Stimulated activated CD4-positive, alpha-beta T cell treated with anti-CD3 and anti-CD28 coated beads, Interleukin-15, amount 100 ng/mL, for 48 hours (primary cell): Measurements from ENCODE around the gene ABCC1.
"Not testable (repeated sequence)": the region's sequence is repeated elsewhere in the genome, so short reads cannot be mapped to it uniquely, and the experiment has no call there.

Experiments used
- DNase-seq, 2 donors: peaks; one replicate each; pipeline ENCODE4 v3.0.0-alpha.2; 2020; ENCODE audit warnings: low read depth in 2 of 2

ABCC1 gene

DNA sequence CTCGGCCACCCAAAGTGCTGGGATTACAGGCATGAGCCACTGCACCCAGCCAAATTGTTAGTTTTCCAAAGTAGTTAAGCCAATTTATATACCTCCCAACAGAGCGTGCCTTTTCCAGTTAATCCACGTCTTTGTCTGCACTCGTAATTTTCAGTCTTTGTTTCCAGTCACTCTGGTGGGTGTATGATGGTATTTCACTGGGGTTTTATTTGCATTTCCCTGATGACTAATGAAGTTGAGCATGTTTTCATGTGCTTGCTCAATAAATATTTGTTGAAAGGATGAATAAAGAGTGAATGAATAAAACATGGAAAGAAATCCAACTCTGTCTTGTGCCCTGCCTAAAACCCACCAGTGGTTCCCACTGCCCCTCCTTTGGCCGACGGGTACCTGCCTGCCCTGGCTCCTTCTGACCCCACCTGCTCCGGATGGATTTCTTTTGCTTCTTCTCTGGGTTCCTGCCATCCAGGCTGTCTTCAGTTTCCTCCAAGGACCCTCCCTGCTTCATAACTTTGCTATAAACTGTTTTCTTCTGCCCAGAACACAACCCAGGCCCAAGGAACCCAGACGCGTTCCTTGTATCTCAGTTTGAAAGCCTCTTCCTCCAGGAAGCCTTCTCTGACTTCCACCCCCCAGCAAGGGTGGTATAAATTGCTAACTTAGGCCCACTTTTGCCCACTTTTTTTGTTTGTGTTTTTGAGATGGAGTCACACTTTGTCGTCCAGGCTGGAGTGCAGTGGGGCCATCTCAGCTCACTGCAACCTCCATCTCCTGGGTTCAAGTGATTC is 3.0 kb upstream of the ABCC1 start:
- no peak for DNase-seq

DNA sequence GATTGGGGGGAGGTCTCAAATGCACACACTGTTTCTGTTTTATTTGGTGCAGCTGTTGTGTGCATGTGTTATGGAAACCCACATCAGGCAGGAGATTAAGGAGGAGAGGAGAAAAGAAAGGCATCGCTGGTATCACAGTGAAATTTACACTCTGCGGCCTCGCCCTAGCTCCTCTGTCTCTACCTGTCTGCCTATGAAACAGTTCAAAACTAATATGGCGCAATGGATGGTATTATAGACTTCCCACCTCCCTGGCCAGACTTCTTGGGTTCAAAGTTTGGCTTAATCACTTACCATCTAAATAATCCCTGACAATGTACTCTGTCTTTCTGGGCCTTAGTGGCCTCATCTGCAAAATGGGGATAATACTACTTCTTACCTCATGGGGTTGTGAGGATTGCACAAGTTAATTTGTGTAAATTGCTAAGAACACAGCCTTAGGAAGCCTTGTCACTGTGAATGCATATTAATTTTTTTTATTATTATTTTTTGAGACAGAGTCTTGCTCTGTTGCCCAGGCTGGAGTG is 1.4 kb upstream of the ABCC1 start:
- no peak for DNase-seq

DNA sequence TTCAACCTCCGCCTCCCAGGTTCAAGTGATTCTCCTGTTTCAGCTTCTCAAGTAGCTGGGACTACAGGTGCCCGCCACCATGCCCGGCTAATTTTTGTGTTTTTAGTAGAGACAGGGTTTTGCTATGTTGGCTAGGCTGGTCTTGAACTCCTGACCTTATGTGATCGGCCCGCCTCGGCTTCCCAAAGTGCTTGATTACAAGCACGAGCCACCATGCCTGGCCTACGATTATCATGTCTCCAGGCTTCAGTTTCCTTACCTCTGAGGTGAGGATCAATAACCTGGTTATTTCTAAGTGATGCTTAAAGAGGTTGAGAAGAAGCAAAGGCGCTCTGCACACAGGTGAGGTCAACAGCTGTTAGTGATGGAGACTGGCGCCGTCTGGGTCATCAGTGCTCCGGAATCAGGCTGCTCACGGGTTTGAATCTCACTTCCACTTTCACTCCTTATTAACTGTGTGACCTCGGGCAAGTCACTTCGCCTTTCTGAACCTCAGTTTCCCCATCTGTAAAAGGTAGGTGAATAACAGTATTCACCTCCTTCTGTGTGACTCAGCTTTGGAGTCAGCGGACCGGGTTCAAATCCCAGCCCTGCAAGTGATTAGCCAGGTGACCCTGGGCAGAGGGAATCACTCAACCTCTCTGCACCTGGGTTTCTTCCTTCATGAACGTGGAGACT is 745 bp upstream of the ABCC1 start:
- no peak for DNase-seq

DNA sequence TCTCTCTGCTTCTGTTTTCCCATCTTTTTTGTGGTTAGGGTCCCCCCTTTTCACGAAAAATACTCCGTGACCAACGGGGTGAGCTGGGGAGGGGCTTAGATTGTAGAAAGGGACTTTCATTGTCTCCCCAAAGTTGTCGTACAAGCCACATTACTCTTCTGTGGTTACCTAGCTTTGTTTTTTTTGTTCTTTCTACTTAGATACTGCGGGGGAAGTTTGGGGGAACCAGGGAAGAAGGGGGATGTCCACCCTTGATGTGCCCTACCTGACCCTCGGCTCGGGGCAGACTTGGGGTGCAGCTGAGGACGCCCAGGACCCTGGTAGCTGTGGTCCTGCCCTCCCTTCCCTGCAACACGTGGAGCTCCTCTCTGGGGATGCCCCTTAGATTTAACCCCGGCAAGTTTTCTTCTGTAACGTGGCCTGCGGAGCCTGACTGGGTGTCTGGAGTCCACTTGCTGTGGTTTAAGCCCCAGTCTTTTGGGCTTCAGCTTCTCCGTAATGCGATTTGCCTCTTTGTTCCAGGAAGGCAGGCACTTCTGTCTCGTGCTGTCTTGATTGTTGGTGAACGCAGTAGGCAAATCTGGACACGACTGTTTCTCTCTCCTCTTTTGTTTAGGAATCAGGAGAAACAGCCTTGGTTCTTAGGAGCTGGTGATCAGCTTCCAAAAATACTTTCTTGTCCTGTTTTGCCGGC is 892 bp downstream of the ABCC1 start:
- DNase-seq: peak in 1 of 2 donors; percentile 23

DNA sequence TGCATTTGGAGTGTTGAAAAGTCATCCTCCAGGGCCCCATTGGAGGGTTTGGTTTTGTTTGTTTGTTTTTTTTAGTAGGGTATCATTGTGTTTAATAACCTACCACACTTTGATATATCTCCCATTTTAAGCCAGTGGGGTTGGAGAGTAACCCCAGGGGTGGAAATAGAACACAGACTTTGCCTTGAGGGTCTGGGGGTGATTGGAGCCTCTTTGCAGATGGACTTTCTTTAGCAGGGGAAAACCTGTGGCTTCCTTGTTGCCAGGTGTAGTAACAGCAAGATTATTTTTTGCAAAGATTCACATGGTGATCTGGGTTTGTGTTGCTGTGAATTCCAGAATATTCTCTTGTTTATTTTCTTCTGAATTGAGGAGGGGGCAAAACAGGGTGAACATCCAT is 1.5 kb downstream of the ABCC1 start:
- no peak for DNase-seq

DNA sequence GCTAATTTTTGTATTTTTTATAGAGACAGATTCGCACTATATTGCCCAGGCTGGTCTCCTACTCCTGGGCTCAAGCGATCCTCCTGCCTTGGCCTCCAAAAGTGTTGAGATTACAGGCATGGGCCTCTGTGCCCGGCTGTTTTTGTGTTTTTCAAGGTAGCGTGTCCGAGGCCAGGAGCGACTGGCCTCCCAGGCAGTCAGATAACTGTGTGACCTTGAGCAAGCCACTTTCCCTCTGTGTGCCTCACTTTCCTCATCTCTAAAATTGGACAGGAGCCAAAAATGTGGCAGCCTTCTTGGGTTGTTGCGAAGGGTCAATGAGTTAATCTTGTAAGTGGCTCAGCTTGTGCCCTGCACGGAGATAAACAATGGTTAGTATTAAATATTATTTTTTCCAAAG is 2.4 kb downstream of the ABCC1 start:
- no peak for DNase-seq

DNA sequence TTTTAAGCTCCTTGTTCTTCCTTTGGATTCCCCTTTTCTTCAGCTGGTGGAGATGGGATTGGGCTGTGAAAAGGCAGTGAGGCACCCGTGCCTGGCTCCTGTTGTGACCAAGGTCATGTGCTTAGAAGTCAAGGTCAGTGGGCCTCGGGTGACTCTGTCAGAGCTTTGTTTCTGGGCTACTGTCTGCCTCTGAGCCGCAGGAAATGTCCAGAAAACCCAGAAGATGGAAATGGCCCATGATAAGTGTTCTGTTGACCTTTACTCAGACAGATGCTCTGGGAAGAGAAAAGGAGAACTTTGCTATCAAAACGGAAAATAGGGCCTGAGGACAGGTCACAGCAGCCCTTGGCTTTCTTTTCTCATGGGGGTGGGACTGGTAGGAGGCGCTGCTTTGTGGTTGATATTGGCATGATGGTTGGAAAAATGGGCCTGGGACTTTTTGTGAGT is 2.9 kb downstream of the ABCC1 start:
- no peak for DNase-seq

DNA sequence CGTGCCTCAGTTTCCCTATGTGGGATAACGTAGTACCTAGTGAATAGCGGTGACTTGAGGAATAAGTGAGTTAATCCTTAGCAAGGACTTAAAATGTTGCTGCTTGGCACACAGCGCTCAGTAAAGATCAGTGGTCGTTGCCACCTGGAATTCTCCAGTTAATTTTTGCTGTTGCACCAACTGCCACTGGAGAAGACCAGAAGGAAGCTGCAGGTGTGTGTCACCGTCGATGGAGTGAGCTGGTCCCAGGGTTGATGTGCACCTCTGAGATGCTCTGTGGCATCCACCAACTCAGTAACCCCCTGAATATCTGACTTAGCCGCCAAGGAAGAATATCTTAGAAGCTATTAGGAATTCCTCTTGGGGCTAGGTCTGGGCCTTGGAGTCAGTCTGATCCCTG is 4.1 kb downstream of the ABCC1 start:
- DNase-seq: no peak

DNA sequence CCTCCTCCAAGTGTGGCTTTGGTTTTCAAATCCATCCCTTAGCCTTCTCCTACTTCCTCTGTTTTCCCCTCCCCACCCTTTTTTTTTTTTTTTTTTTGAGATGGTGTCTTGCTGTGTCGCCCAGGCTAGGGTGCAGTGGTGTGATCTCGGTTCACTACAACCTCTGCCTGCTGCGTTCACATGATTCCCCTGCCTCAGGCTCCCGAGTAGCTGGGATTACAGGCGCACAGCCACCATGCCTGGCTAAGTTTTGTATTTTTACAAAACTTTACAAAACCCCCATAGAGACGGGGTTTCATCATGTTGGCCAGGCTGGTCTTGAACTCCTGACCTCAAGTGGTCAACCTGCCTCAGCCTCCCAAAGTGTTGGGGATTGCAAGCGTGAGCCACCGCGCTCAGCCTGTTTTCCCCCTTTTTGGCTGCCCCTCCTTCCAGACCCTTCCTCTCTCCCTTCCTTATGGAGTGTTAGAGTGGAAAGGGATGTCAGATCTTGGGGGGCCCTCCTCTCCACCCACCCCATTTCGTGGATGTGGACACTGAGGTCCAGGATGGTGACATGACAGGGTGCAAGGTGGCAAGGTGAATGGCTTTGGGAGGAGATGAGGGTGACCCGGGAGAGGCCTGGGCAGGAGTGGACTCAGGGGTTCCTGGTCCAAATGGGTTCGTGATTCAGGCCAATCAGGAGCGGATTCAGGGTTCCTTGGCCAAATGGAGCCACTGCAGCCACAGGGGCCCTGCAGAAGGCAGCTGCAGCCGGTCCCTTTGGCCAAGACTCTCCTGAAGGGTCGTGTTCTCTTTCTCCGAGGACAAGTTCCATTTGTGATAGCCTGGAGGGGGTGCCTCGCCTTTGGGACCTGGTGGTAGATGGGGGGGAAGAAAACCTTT is 4.8 kb downstream of the ABCC1 start:
- no peak for DNase-seq

DNA sequence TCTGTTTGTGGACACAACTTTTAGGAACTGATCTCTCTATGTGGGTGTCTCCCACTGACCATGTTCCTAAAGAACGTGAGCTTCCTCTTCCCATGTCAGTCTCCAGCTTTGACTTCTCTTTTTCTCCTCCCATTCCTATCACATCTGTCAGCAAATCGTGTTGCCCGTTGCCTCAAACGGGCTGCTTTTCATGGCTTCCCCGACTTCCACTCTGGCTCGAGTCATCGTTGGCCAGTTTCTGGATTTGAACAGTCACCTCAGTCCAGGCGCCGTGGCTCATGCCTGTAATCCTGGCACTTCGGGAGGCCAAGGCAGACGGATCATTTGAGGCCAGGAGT is 5.4 kb downstream of the ABCC1 start:
- no peak for DNase-seq

DNA sequence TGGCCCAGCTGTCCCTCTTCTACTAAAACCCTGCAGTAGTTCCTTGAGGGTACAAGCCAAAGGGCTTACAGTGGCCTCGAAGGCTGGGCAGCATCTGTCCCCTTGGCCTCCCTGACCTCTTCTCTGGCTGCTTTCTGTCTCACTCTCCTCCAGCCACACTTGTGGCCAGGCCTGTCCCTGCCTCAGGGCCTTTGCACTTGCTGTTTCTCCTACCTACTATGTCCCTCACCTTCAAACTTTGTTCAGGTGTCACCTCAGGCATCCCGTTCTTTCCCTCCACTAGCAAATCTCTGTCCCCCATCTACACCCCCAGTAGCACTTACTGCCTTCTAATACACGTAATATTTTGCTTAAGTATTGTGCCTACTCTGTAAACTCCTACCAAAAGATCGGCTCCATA is 6.0 kb downstream of the ABCC1 start:
- no peak for DNase-seq

DNA sequence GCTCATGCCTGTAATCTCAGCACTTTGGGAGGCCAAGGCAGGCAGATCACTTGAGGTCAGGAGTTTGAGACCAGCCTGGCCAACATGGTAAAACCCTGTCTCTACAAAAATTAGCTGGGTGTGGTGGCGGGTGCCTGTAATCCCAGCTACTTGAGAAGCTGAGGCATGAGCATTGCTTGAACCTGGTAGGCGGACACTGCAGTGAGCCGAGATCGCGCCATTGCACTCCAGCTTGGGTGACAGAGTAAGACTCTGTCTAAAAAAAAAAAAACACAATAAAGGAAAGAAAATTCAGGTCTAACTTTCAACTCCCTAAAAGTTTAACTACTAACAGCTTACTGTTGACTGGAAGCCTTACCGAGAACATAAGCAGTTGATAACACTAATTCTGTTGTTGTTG is 6.7 kb downstream of the ABCC1 start:
- not testable (repeated sequence) for DNase-seq

DNA sequence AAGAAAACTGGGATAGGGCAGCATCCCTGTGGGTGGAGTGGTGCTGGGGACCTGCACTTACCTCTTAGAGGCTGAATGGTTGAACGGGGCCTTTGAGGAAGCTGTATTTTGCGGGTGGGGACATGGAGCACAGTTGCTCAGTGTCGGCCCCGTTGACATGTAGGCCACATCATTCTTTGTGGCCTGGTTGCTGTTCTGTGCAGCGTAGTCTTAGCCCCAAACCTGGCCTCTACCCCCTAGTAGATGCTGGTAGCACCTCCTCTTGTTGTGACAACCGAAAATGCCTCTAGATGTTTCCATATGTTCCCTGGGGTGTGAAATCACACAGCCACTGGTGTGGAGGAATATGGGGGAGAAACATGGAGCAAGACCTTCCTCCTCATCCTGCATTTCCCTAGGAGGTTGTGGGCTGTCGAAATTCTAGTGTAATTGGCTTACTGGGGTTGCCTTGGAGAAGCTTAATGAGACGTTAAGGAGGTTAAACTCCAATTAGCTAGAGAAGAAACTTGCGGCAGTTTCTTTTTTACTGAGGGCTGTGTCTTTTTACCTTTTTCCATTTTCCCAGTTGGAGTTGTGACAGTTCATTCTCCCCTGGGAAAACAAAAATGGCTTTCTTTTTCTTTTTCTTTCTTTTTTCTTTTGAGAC is 9.4 kb downstream of the ABCC1 start:
- DNase-seq: no peak

DNA sequence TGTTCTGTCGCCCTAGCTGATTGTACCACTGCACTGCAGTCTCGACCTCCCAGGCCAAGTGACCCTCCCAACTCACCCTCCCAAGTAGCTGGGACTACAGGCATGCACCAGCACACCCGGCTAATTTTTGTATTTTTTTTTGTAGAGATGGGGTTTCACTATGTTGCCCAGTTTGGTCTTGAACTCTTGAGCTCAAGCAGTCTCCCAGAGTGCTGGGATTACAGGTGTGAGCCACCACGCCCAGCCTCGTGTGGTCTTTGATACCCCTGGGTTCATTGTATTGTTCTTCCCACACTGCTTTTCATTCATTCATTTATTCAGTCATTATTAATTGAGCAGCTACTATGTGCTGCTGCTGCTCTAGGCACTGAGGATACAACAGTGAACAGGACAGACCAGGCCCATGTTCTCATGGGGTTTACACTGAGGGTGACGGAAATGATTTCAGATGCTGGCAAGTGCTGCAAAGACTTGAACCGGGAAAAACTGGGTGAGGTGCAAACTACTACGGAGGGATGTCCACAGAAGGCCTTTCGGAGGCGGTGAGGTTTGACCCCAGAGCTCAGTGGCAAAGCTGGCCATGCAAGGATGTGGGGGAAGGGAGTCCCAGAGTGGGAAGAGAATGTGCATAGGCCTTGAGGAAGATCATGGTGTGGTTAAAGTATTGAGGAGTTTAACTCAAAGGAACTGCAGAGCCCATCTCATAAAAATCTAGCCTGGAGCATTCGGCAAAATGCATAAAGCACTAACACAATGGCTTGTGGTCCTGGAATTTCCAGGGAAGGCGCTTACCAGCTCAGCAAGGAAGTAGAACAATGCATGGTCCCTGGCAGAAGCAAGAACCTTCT is 10.9 kb downstream of the ABCC1 start:
- no peak for DNase-seq

DNA sequence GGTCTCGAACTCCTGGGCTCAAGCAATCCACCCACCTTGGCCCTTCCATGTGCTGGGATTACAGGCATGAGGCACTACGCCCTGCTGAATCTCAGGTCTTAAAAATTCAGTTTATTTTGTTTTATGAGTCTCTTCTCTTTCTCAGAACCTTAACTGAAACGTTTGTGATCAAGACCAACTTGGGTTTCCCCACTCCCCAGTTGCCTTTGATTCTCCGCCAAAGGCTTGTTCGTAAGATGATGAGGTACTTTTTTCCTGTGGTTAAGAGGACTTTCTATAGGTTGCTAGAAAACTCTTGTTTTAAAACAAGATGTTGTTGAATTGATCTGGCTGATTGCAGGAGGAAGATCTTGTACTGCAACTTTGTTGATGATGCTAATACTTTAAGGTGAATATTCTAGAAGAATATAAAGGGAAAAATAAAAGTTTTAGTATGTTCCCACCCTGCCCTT is 11.7 kb downstream of the ABCC1 start:
- peak; percentile 50 to 61 for DNase-seq

DNA sequence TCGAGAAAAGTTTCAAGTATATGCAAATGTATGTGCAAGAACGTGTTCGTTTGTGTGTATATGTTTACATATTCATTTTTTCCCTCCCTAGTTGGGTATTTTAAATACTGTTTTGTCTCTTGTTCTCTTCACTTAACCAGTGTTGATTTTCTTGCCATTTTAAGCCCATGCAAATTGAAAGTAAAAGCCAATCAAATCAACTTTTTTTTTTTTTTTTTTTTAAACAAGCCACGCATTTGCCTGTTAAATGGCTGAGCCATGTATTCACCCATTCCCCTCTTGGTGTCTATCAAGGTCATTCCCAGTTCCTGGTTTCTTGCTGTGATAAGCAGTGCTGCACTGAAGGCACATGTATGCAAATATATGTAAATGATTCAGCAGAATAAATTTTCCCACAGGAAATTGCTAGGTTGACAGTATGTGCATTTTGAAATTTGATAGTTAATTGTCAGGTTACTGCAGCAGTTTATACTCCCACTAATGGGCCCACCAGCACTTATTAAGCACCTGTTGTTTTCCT is 12.2 kb downstream of the ABCC1 start:
- DNase-seq: no peak

DNA sequence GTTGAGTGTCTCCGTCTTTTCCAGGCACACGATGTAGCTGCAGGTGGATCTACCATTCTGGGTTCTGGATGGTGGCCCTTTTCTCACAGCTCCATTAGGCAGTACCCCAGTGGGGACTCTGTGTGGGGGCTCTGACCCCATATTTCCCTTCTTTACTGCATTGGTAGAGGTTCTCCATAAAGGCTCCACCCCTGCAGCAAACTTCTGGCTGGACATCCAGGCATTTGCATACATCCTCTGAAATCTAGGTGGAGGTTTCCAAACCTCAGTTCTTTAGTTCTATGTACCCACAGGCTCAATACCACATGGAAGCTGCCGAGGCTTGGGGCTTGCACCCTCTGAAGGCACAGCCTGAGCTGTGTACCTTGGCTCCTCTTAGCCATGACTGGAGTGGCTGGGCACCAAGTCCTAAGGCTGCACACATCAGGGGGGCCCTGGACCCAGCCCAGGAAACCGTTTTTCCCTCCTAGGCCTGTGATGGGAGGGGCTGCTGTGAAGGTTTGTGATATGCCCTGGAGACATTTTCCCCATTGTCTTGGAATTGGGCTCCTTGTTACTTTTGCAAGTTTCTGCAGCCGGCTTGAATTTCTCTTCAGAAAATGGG is 14.0 kb downstream of the ABCC1 start:
- DNase-seq: no peak

DNA sequence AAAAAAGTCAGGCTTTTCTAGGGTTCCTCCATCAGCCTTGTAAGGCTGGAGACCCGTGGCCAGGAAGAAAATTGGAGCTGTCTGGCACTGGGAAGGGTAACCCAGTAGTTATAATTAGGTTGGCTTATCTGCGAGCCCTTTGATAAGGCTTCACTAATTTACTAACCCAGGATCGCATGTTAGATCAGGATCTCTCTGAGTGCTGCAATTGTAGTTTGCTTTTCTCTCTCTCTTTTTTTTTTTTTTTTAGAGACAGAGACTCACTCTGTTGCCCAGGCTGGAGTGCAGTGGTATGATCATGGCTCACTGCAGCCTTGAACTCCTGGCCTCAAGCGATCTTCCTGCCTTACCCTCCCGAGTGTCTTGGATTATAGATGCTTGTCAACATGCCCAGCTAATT is 17.0 kb downstream of the ABCC1 start:
- DNase-seq: no peak

DNA sequence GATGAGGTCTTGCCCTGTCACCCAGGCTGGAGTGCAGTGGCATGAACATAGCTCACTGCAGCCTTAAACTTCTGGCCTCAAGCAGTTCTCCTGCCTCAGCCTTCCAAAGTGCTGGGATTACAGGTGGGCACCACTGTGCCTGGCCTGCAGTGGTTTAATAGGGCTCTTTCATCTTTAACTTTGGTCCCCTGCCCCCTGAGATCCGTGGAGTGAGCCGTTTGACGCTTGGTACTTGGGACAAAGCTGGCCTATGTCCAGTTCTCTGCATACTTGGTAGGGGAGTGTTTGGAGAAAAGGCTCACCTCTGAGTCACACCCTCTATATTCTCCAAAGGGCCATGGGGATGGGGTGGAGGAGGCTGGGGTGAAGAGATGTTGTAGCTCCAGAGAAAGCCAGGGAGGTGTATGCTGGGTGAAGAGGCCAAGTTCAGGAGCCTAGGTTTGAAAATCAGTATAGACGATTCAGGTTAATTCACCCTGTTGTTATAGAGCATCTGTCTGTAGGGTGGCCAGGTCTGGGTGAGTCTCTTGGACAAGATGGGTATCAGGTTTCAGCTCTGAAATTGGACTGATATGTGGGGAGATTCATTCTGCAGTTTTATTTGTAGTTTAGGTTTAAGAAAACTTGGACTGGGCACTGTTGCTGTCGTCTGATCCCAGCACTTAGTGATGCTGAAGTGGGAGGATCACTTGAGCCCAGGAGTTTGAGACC is 17.6 kb downstream of the ABCC1 start:
- no peak for DNase-seq
